ENCODE data around the gene ITPR1. TPM values are rescaled to one million over a fixed set of nuclear protein-coding genes. Genes with fewer than 3 reads are reported as not detected.
A peak's percentile ranks its signal among the peaks of the same experiment; 100 is the strongest.

ITPR1 gene
- total and polyA plus RNA-seq, 12 donors, result 9.7 to 40.3 (median 18.8) TPM

DNA sequence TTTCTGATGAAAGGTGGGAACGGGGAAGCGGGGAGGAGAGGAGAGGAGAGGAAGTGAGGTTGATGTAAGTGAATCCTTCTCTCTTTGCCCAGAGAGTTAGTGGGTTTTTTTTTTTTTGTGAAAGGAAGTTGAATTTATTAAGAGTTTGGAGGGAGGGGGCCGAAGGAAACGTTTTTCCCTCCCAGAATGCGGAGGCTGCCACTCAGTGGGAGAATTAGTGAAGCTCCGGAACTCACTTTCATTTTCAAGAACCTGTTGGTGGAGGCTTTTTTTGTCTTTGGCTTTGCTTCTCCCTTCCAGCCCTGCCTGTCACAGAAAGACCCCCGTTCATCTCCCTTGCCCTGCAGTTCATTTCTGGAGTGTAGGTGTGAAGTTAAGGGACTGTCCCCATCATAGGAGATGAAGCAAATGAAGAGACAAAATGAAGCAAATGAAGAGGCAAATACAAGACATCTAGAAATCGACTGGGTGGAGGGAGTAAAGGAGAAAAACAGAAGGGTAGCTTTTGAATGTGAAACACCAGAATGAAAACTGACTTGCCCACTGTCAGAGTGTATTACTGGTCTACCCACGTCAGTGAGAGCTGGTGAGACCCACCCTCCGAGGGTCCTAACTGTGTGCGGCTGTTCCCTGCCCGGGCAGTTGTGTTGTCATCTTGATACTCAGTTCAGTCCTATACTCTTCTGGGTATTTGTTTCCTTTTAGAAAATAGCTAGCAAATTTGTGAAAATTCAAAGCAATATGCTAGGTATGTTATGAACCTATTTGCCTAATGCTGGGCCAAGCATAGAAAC lies 91.5 kb downstream of the ITPR1 start:
- DNase-seq (peak in 1 of 2 donors; percentile 39), ATAC-seq (peak in 6 of 8 donors; percentile 29 to 60 (median 49))
- no peaks in the 10 kb centered on the region for H3K36me3 ChIP-seq
- 44 to 46% methylated on average over 12 of the region's 12 CpGs for WGBS, 2 donors
- peaks cover 8 to 88% (median 79%) of the 10 kb centered on the region in 9 donors for H3K4me1 ChIP-seq
- H3K9me3 ChIP-seq, result no peaks in the 10 kb centered on the region
- intact Hi-C loops (cut with DNase I), result loop anchor here in 9 of 10 donors (1.0 to 10.0 kb wide), 9 partner anchors 37 to 234 kb away; partner anchors contain the start of gene ITPR1 (in 7 of the 9)
- H3K27ac ChIP-seq, result peak overlapping the region in 9 of 10 donors; percentile 12 to 81 (median 71)
- TF ChIP-seq, protein P1, sequence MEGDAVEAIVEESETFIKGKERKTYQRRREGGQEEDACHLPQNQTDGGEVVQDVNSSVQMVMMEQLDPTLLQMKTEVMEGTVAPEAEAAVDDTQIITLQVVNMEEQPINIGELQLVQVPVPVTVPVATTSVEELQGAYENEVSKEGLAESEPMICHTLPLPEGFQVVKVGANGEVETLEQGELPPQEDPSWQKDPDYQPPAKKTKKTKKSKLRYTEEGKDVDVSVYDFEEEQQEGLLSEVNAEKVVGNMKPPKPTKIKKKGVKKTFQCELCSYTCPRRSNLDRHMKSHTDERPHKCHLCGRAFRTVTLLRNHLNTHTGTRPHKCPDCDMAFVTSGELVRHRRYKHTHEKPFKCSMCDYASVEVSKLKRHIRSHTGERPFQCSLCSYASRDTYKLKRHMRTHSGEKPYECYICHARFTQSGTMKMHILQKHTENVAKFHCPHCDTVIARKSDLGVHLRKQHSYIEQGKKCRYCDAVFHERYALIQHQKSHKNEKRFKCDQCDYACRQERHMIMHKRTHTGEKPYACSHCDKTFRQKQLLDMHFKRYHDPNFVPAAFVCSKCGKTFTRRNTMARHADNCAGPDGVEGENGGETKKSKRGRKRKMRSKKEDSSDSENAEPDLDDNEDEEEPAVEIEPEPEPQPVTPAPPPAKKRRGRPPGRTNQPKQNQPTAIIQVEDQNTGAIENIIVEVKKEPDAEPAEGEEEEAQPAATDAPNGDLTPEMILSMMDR (IDR thresholded peaks at IDR 0.05), result peak in 7 of 9 donors; percentile 26 to 66 (median 42)
- peak overlapping the region in 8 of 10 donors; percentile 2 to 42 (median 38) for H3K4me3 ChIP-seq
- H3K27me3 ChIP-seq, result no peaks in the 10 kb centered on the region

DNA sequence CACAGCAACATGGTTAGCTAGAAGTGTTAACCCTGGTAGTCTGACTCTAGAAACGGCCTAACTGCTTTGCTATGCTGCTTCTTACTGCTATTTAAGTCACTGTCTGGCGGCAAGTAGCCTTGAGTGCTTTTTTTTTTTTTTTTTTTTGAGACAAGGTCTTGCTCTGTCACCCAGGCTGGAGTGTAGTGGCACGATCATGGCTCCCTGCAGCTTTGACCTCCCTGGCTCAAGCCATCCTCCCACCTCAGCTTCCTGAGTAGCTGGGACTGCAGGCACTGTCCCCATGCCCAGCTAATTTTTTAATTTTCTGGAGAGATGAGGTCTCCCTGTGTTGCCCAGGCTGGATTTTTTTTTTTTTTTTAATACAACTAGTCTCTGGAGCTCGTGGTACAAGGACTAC lies 93.2 kb downstream of the ITPR1 start:
- Histone ChIP-seq H3K27ac (no peak overlapping the region), H3K4me1 (peaks cover 4 to 85% (median 70%) of the 10 kb centered on the region in 9 donors), H3K9me3 (peaks cover 0 to 6% (median 0%) of the 10 kb centered on the region in 11 donors), H3K36me3 (no peaks in the 10 kb centered on the region), H3K4me3 (no peak overlapping the region), H3K27me3 (no peaks in the 10 kb centered on the region)
- DNase-seq, result no peak
- WGBS, 2 donors, result 69 to 89% methylated on average over 4 of the region's 4 CpGs
- ATAC-seq, result no peak
- TF ChIP-seq, protein P1 (IDR thresholded peaks at IDR 0.05), result no peak
- intact Hi-C loops (cut with DNase I), result loop anchor here in 3 of 10 donors (10.0 kb wide), 2 partner anchors 82 to 92 kb away; partner anchors contain the start of gene ITPR1 (in 2 of the 3)

DNA sequence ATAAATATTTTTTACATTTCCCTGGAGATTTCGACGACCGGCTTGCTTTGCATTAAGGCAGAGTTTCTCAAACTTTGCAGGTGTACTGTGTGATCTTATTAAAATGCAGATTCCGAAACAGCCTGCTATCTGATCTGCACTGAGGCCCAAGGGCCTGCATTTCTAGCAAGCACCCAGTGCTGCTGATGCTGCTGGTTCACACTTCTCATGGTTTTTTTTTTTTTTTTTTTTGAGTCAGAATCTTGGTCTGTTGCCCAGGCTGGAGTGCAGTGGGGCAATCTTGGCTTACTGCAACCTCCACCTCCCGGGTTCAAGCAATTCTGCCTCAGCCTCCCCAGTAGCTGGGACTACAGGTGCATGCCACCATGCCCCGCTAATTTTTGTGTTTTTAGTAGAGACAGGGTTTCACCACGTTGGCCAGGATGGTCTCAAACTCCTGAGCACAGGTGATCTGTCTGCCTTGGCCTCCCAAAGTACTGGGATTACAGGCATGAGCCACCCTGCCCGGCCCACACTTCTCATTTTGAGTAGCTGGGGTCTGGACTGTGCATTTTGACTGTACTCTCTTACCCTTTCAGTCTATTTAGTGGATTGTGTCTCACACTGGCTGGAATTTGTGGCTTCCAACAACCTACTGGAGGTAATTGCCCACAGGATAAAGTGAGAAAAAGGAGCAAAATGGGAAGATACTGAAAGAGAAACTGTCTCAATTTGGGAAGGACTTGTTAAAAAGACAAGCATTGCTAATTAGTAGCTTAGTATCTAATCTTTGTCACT lies 94.1 kb downstream of the ITPR1 start:
- WGBS, 2 donors, result 63 to 67% methylated on average over 8 of the region's 8 CpGs
- no peaks in the 10 kb centered on the region for H3K27me3 ChIP-seq
- ATAC-seq (no peak), DNase-seq (no peak)
- H3K4me3 ChIP-seq, result no peak overlapping the region
- peaks cover 0 to 6% (median 0%) of the 10 kb centered on the region in 11 donors for H3K9me3 ChIP-seq
- intact Hi-C loops (cut with DNase I), result loop anchor here in 3 of 10 donors (10.0 kb wide), 2 partner anchors 82 to 92 kb away; partner anchors contain the start of gene ITPR1 (in 2 of the 3)
- peaks cover 4 to 81% (median 62%) of the 10 kb centered on the region in 9 donors for H3K4me1 ChIP-seq
- H3K27ac ChIP-seq, result peak overlapping the region in 1 of 10 donors; percentile 13
- no peaks in the 10 kb centered on the region for H3K36me3 ChIP-seq
- TF ChIP-seq, protein P1 (IDR thresholded peaks at IDR 0.05), result no peak

DNA sequence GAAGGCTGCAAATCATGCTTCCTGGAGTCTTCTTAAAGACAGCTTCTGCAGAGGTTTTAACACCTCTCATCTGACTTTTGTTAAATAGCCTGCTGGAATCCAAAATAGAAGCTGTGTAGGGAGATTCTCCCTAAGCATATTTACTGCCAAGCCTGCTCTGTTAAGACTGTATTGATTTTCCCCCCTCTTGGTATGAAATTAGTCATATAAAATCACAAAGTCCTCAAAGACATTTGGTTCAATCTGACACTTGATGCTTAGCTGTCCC lies 94.6 kb downstream of the ITPR1 start:
- TF ChIP-seq, protein P1 (IDR thresholded peaks at IDR 0.05), result no peak
- Histone ChIP-seq H3K36me3 (no peaks in the 10 kb centered on the region), H3K4me3 (no peak overlapping the region), H3K27me3 (no peaks in the 10 kb centered on the region), H3K9me3 (peaks cover 0 to 6% (median 0%) of the 10 kb centered on the region in 11 donors), H3K4me1 (peaks cover 4 to 81% (median 56%) of the 10 kb centered on the region in 9 donors), H3K27ac (peak overlapping the region in 2 of 10 donors; percentile 2 to 13)
- intact Hi-C loops (cut with DNase I), result loop anchor here in 4 of 10 donors (2.0 to 10.0 kb wide), 3 partner anchors 15 to 93 kb away; partner anchors contain the start of gene ITPR1 (in 2 of the 4)
- DNase-seq, result no peak
- no peak for ATAC-seq

Data from heart right ventricle (tissue), 16 donors.